ENCODE data around the gene TNNT3.

Gene TNNT3

GRCh38 chr11:1964955-1965354, 45.5 kb downstream of the TNNT3 start:
- DNase-seq (no peak), ATAC-seq (no peak)
- H3K27ac Mint-ChIP-seq, result no peak overlapping the region
- no peak overlapping the region for H3K4me3 Mint-ChIP-seq
- H3K4me1 Mint-ChIP-seq, result no peaks in the 10 kb centered on the region
- no peaks in the 10 kb centered on the region for H3K9me3 Mint-ChIP-seq
- H3K27me3 Mint-ChIP-seq, result no peaks in the 10 kb centered on the region

- no peak overlapping the region for H3K27ac Mint-ChIP-seq
- DNase-seq (no peak), ATAC-seq (no peak)
- H3K4me1 Mint-ChIP-seq, result no peaks in the 10 kb centered on the region
- no peaks in the 10 kb centered on the region for H3K27me3 Mint-ChIP-seq
- no peaks in the 10 kb centered on the region for H3K9me3 Mint-ChIP-seq
- no peak overlapping the region for H3K4me3 Mint-ChIP-seq
These were observed 47.0 kb downstream of the TNNT3 start for GRCh38 chr11:1966531-1966930.

GRCh38 chr11:1967641-1968225, 48.2 kb downstream of the TNNT3 start:
- H3K27me3 Mint-ChIP-seq, result no peaks in the 10 kb centered on the region
- H3K27ac Mint-ChIP-seq, result no peak overlapping the region
- no peaks in the 10 kb centered on the region for H3K4me1 Mint-ChIP-seq
- DNase-seq (no peak), ATAC-seq (no peak)
- no peak overlapping the region for H3K4me3 Mint-ChIP-seq
- no peaks in the 10 kb centered on the region for H3K9me3 Mint-ChIP-seq

GRCh38 chr11:1968454-1969002, 49.0 kb downstream of the TNNT3 start:
- no peak overlapping the region for H3K4me3 Mint-ChIP-seq
- DNase-seq, result no peak
- no peaks in the 10 kb centered on the region for H3K27me3 Mint-ChIP-seq
- H3K4me1 Mint-ChIP-seq, result no peaks in the 10 kb centered on the region
- no peaks in the 10 kb centered on the region for H3K9me3 Mint-ChIP-seq
- ATAC-seq, result no peak
- H3K27ac Mint-ChIP-seq, result no peak overlapping the region

GRCh38 chr11:1969035-1969434, 49.5 kb downstream of the TNNT3 start:
- Mint-ChIP-seq H3K4me3 (no peak overlapping the region), H3K4me1 (no peaks in the 10 kb centered on the region), H3K9me3 (no peaks in the 10 kb centered on the region), H3K27ac (no peak overlapping the region), H3K27me3 (no peaks in the 10 kb centered on the region)
- ATAC-seq (no peak), DNase-seq (no peak)

- Mint-ChIP-seq H3K27ac (no peak overlapping the region), H3K27me3 (no peaks in the 10 kb centered on the region), H3K4me1 (no peaks in the 10 kb centered on the region), H3K9me3 (no peaks in the 10 kb centered on the region), H3K4me3 (no peak overlapping the region)
- DNase-seq, result no peak
- ATAC-seq, result no peak
These were observed 50.3 kb downstream of the TNNT3 start for GRCh38 chr11:1969776-1970175.

- DNase-seq (no peak), ATAC-seq (no peak)
- Mint-ChIP-seq H3K4me1 (no peaks in the 10 kb centered on the region), H3K27me3 (no peaks in the 10 kb centered on the region), H3K4me3 (no peak overlapping the region), H3K9me3 (no peaks in the 10 kb centered on the region), H3K27ac (no peak overlapping the region)
These were observed 51.5 kb downstream of the TNNT3 start for GRCh38 chr11:1970956-1971355.

GRCh38 chr11:1975185-1975584, 55.7 kb downstream of the TNNT3 start:
- Mint-ChIP-seq H3K4me3 (no peak overlapping the region), H3K4me1 (no peaks in the 10 kb centered on the region), H3K27me3 (no peaks in the 10 kb centered on the region), H3K27ac (no peak overlapping the region), H3K9me3 (no peaks in the 10 kb centered on the region)
- DNase-seq, result no peak
- no peak for ATAC-seq

- Mint-ChIP-seq H3K4me1 (no peaks in the 10 kb centered on the region), H3K27me3 (no peaks in the 10 kb centered on the region), H3K4me3 (no peak overlapping the region), H3K27ac (no peak overlapping the region), H3K9me3 (no peaks in the 10 kb centered on the region)
- DNase-seq (no peak), ATAC-seq (no peak)
These were observed 59.4 kb downstream of the TNNT3 start for GRCh38 chr11:1978720-1979473.

GRCh38 chr11:1979607-1980006, 60.1 kb downstream of the TNNT3 start:
- DNase-seq (no peak), ATAC-seq (no peak)
- Mint-ChIP-seq H3K27me3 (no peaks in the 10 kb centered on the region), H3K4me1 (no peaks in the 10 kb centered on the region), H3K27ac (no peak overlapping the region), H3K9me3 (no peaks in the 10 kb centered on the region), H3K4me3 (no peak overlapping the region)

- Mint-ChIP-seq H3K9me3 (no peaks in the 10 kb centered on the region), H3K4me1 (no peaks in the 10 kb centered on the region), H3K4me3 (no peak overlapping the region), H3K27ac (no peak overlapping the region), H3K27me3 (no peaks in the 10 kb centered on the region)
- no peak for DNase-seq
- ATAC-seq, result no peak
These were observed 63.5 kb downstream of the TNNT3 start for GRCh38 chr11:1982873-1983600.

- ATAC-seq (no peak), DNase-seq (no peak)
- Mint-ChIP-seq H3K9me3 (no peaks in the 10 kb centered on the region), H3K27me3 (no peaks in the 10 kb centered on the region), H3K4me1 (no peaks in the 10 kb centered on the region), H3K27ac (no peak overlapping the region), H3K4me3 (no peak overlapping the region)
These were observed 64.1 kb downstream of the TNNT3 start for GRCh38 chr11:1983601-1983961.

GRCh38 chr11:1987024-1987423, 67.5 kb downstream of the TNNT3 start:
- Mint-ChIP-seq H3K27ac (no peak overlapping the region), H3K4me3 (no peak overlapping the region), H3K27me3 (no peaks in the 10 kb centered on the region), H3K9me3 (no peaks in the 10 kb centered on the region), H3K4me1 (peaks cover 5% of the 10 kb centered on the region)
- no peak for DNase-seq
- ATAC-seq, result no peak

- no peaks in the 10 kb centered on the region for H3K27me3 Mint-ChIP-seq
- DNase-seq, result no peak
- H3K9me3 Mint-ChIP-seq, result no peaks in the 10 kb centered on the region
- H3K27ac Mint-ChIP-seq, result no peak overlapping the region
- no peak overlapping the region for H3K4me3 Mint-ChIP-seq
- peaks cover 5% of the 10 kb centered on the region for H3K4me1 Mint-ChIP-seq
- ATAC-seq, result no peak
These were observed 68.7 kb downstream of the TNNT3 start for GRCh38 chr11:1988174-1988573.
